Measurements from ENCODE around the gene MB21D2.
"Not testable (repeated sequence)": the region's sequence is repeated elsewhere in the genome, so short reads cannot be mapped to it uniquely, and the experiment has no call there.

The MB21D2 gene

GRCh38 chr3:192860454-192860853, 57.2 kb downstream of the MB21D2 start:
- no peak for DNase-seq (ENCODE audit: low read depth in 3 of 3)

GRCh38 chr3:192858849-192859585, 58.6 kb downstream of the MB21D2 start:
- DNase-seq (ENCODE audit: low read depth in 3 of 3), result no peak

GRCh38 chr3:192857260-192857661, 60.4 kb downstream of the MB21D2 start:
- no peak for DNase-seq (ENCODE audit: low read depth in 3 of 3)

- no peak for DNase-seq (ENCODE audit: low read depth in 3 of 3)
Observed at GRCh38 chr3:192855434-192855833, 62.2 kb downstream of the MB21D2 start.

GRCh38 chr3:192851821-192852372, 65.8 kb downstream of the MB21D2 start:
- DNase-seq (ENCODE audit: low read depth in 3 of 3), result no peak

- peak in 2 of 3 experiments; percentile 5 to 8 for DNase-seq (ENCODE audit: low read depth in 3 of 3)
Observed at GRCh38 chr3:192850451-192850981, 67.1 kb downstream of the MB21D2 start.

- DNase-seq (ENCODE audit: low read depth in 3 of 3), result not testable (repeated sequence)
Observed at GRCh38 chr3:192849821-192850220, 67.8 kb downstream of the MB21D2 start.

- no peak for DNase-seq (ENCODE audit: low read depth in 3 of 3)
Observed at GRCh38 chr3:192848371-192849233, 69.1 kb downstream of the MB21D2 start.

- DNase-seq (ENCODE audit: low read depth in 3 of 3), result no peak
Observed at GRCh38 chr3:192847941-192848340, 69.7 kb downstream of the MB21D2 start.

GRCh38 chr3:192845526-192845855, 72.2 kb downstream of the MB21D2 start:
- DNase-seq (ENCODE audit: low read depth in 3 of 3), result no peak

- no peak for DNase-seq (ENCODE audit: low read depth in 3 of 3)
Observed at GRCh38 chr3:192844836-192845525, 72.7 kb downstream of the MB21D2 start.

GRCh38 chr3:192844486-192844765, 73.2 kb downstream of the MB21D2 start:
- DNase-seq (ENCODE audit: low read depth in 3 of 3), result no peak

- DNase-seq (ENCODE audit: low read depth in 3 of 3), result no peak
Observed at GRCh38 chr3:192843723-192844485, 73.8 kb downstream of the MB21D2 start.

- DNase-seq (ENCODE audit: low read depth in 3 of 3), result no peak
Observed at GRCh38 chr3:192843119-192843518, 74.5 kb downstream of the MB21D2 start.

GRCh38 chr3:192842711-192843110, 74.9 kb downstream of the MB21D2 start:
- DNase-seq (ENCODE audit: low read depth in 3 of 3), result no peak

GRCh38 chr3:192842138-192842537, 75.5 kb downstream of the MB21D2 start:
- DNase-seq (ENCODE audit: low read depth in 3 of 3), result no peak

- no peak for DNase-seq (ENCODE audit: low read depth in 3 of 3)
Observed at GRCh38 chr3:192841428-192841827, 76.2 kb downstream of the MB21D2 start.

GRCh38 chr3:192840143-192840836, 77.4 kb downstream of the MB21D2 start:
- no peak for DNase-seq (ENCODE audit: low read depth in 3 of 3)

- DNase-seq (ENCODE audit: low read depth in 3 of 3), result no peak
Observed at GRCh38 chr3:192835818-192836815, 81.5 kb downstream of the MB21D2 start.

- DNase-seq (ENCODE audit: low read depth in 3 of 3), result no peak
Observed at GRCh38 chr3:192834428-192834827, 83.2 kb downstream of the MB21D2 start.
